Measurements from ENCODE around the gene FCN3.

DNA sequence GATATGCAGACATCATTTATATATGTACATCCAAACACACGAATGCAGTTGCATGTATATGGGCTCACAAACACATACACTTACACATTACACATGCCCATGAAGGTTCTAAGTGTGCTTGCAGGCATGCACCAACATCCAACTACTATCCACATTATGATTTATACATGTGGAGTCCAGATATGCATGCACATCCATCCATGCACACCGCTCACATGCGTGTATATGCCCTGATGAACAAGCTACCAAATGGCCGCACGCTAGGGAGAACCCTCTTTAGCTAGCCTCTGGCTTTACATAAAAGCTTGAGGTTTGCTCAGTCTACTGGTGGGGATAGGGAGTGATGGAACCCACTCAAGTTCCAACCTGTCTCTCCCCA is 26.3 kb upstream of the FCN3 start:
- TF ChIP-seq, protein P1, sequence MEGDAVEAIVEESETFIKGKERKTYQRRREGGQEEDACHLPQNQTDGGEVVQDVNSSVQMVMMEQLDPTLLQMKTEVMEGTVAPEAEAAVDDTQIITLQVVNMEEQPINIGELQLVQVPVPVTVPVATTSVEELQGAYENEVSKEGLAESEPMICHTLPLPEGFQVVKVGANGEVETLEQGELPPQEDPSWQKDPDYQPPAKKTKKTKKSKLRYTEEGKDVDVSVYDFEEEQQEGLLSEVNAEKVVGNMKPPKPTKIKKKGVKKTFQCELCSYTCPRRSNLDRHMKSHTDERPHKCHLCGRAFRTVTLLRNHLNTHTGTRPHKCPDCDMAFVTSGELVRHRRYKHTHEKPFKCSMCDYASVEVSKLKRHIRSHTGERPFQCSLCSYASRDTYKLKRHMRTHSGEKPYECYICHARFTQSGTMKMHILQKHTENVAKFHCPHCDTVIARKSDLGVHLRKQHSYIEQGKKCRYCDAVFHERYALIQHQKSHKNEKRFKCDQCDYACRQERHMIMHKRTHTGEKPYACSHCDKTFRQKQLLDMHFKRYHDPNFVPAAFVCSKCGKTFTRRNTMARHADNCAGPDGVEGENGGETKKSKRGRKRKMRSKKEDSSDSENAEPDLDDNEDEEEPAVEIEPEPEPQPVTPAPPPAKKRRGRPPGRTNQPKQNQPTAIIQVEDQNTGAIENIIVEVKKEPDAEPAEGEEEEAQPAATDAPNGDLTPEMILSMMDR (conservative IDR thresholded peaks at IDR 0.05; ENCODE audit: low read depth, low read length) = no peak
- TF ChIP-seq CEBPB (IDR thresholded peaks at IDR 0.05; ENCODE audit: low read depth, low read length) = no peak
- TF ChIP-seq RAD21 (IDR thresholded peaks at IDR 0.05; ENCODE audit: low read length) = no peak
- TF ChIP-seq, protein P2, sequence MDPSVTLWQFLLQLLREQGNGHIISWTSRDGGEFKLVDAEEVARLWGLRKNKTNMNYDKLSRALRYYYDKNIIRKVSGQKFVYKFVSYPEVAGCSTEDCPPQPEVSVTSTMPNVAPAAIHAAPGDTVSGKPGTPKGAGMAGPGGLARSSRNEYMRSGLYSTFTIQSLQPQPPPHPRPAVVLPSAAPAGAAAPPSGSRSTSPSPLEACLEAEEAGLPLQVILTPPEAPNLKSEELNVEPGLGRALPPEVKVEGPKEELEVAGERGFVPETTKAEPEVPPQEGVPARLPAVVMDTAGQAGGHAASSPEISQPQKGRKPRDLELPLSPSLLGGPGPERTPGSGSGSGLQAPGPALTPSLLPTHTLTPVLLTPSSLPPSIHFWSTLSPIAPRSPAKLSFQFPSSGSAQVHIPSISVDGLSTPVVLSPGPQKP (IDR thresholded peaks at IDR 0.05; ENCODE audit: borderline replicate concordance, low read depth, low read length) = no peak
- no peak for TF ChIP-seq SMC3 (IDR thresholded peaks at IDR 0.05; ENCODE audit: low read depth, low read length)
- no peak for TF ChIP-seq RCOR1 (IDR thresholded peaks at IDR 0.05; ENCODE audit: insufficient replicate concordance, low read length)
- no peak for TF ChIP-seq POLR2A (IDR thresholded peaks at IDR 0.05; ENCODE audit: low read depth, low read length)
- no peak for TF ChIP-seq NFE2L2 (IDR thresholded peaks at IDR 0.05; ENCODE audit: low read depth, low read length)
- no peak for TF ChIP-seq CHD1 (IDR thresholded peaks at IDR 0.05; ENCODE audit: low read depth, low read length)
